Keratinocyte (primary cell): ENCODE measurements around the gene PSMB2.

Source experiments
- CTCF ChIP-seq, 3 experiments: IDR thresholded peaks in 1 of 3; conservative IDR thresholded peaks in 1 of 3; optimal IDR thresholded peaks in 1 of 3; 2 replicates in 2 of 3; 3 replicates in 1 of 3; pipeline versions ENCODE3 to v1.5.1; 2011; ENCODE audit warnings: low read length in 3 of 3, mild to moderate bottlenecking in 3 of 3, moderate library complexity in 2 of 3, control low read depth in 1 of 3, inconsistent platforms in 1 of 3; ENCODE audit not compliant: insufficient read depth in 2 of 3; ENCODE audit errors: extremely low read depth in 1 of 3
- EZH2 ChIP-seq: IDR thresholded peaks from one replicate; pipeline ENCODE4 v1.6.1; 2012; ENCODE audit warnings: inconsistent platforms, mild to moderate bottlenecking, low read length, moderate library complexity

- TF ChIP-seq CTCF (optimal IDR thresholded peaks at IDR 0.05 in 1 of 3, IDR thresholded peaks at IDR 0.05 in 1 of 3, conservative IDR thresholded peaks at IDR 0.05 in 1 of 3; ENCODE audit: extremely low read depth in 1 of 3, insufficient read depth in 2 of 3, low read length in 3 of 3) = no peak
- no peak for TF ChIP-seq EZH2
Measured at GRCh38 chr1:35561297-35561971, 79.9 kb downstream of the PSMB2 start.
